ENCODE data around the gene C1S.
"Not testable (repeated sequence)": the region's sequence is repeated elsewhere in the genome, so short reads cannot be mapped to it uniquely, and the experiment has no call there.

Gene C1S

GRCh38 chr12:7031306-7031705 is 29.2 kb upstream of the C1S start:
- no peak for TF ChIP-seq JUND (IDR thresholded peaks at IDR 0.05; ENCODE audit: low read depth)
- no peak for DNase-seq (ENCODE audit: low read depth in 1 of 2, low spot score in 1 of 2)
- in situ Hi-C loops (cut with HindIII; ENCODE audit: low pct_unique_long_range_greater_than_20kb, low sequenced_read_pairs) = no loop called here

GRCh38 chr12:7032990-7033389 is 27.5 kb upstream of the C1S start:
- in situ Hi-C loops (cut with HindIII; ENCODE audit: low pct_unique_long_range_greater_than_20kb, low sequenced_read_pairs) = no loop called here
- DNase-seq (ENCODE audit: low read depth in 1 of 2, low spot score in 1 of 2) = no peak
- no peak for TF ChIP-seq JUND (IDR thresholded peaks at IDR 0.05; ENCODE audit: low read depth)

- no peak for TF ChIP-seq JUND (IDR thresholded peaks at IDR 0.05; ENCODE audit: low read depth)
- DNase-seq (ENCODE audit: low read depth in 1 of 2, low spot score in 1 of 2) = no peak
- in situ Hi-C loops (cut with HindIII; ENCODE audit: low pct_unique_long_range_greater_than_20kb, low sequenced_read_pairs) = no loop called here
These were observed 26.1 kb upstream of the C1S start for GRCh38 chr12:7034464-7034863.

GRCh38 chr12:7035463-7035862 is 25.1 kb upstream of the C1S start:
- TF ChIP-seq JUND (IDR thresholded peaks at IDR 0.05; ENCODE audit: low read depth) = no peak
- in situ Hi-C loops (cut with HindIII; ENCODE audit: low pct_unique_long_range_greater_than_20kb, low sequenced_read_pairs) = no loop called here
- no peak for DNase-seq (ENCODE audit: low read depth in 1 of 2, low spot score in 1 of 2)

GRCh38 chr12:7037411-7037810 is 23.1 kb upstream of the C1S start:
- DNase-seq (ENCODE audit: low read depth in 1 of 2, low spot score in 1 of 2); in situ Hi-C loops (cut with HindIII; ENCODE audit: low pct_unique_long_range_greater_than_20kb, low sequenced_read_pairs): not testable (repeated sequence)

- DNase-seq (ENCODE audit: low read depth in 1 of 2, low spot score in 1 of 2) = no peak
- no peak for TF ChIP-seq JUND (IDR thresholded peaks at IDR 0.05; ENCODE audit: low read depth)
- in situ Hi-C loops (cut with HindIII; ENCODE audit: low pct_unique_long_range_greater_than_20kb, low sequenced_read_pairs) = no loop called here
These were observed 21.9 kb upstream of the C1S start for GRCh38 chr12:7038591-7038990.

- no peak for TF ChIP-seq JUND (IDR thresholded peaks at IDR 0.05; ENCODE audit: low read depth)
- DNase-seq (ENCODE audit: low read depth in 1 of 2, low spot score in 1 of 2) = no peak
- in situ Hi-C loops (cut with HindIII; ENCODE audit: low pct_unique_long_range_greater_than_20kb, low sequenced_read_pairs) = no loop called here
These were observed 21.1 kb upstream of the C1S start for GRCh38 chr12:7039403-7039802.

GRCh38 chr12:7042842-7043241 is 17.7 kb upstream of the C1S start:
- peak; percentile 1 to 37 for DNase-seq (ENCODE audit: low read depth in 1 of 2, low spot score in 1 of 2)
- no peak for TF ChIP-seq JUND (IDR thresholded peaks at IDR 0.05; ENCODE audit: low read depth)
- in situ Hi-C loops (cut with HindIII; ENCODE audit: low pct_unique_long_range_greater_than_20kb, low sequenced_read_pairs) = no loop called here

- no peak for TF ChIP-seq JUND (IDR thresholded peaks at IDR 0.05; ENCODE audit: low read depth)
- in situ Hi-C loops (cut with HindIII; ENCODE audit: low pct_unique_long_range_greater_than_20kb, low sequenced_read_pairs) = no loop called here
- DNase-seq (ENCODE audit: low read depth in 1 of 2, low spot score in 1 of 2) = no peak
These were observed 14.6 kb upstream of the C1S start for GRCh38 chr12:7045913-7046312.

GRCh38 chr12:7046383-7047105 is 14.0 kb upstream of the C1S start:
- TF ChIP-seq JUND (IDR thresholded peaks at IDR 0.05; ENCODE audit: low read depth) = no peak
- DNase-seq (ENCODE audit: low read depth in 1 of 2, low spot score in 1 of 2) = no peak
- in situ Hi-C loops (cut with HindIII; ENCODE audit: low pct_unique_long_range_greater_than_20kb, low sequenced_read_pairs) = no loop called here

GRCh38 chr12:7047306-7047705 is 13.2 kb upstream of the C1S start:
- DNase-seq (ENCODE audit: low read depth in 1 of 2, low spot score in 1 of 2) = no peak

GRCh38 chr12:7049445-7049951 is 11.0 kb upstream of the C1S start:
- in situ Hi-C loops (cut with HindIII; ENCODE audit: low pct_unique_long_range_greater_than_20kb, low sequenced_read_pairs); DNase-seq (ENCODE audit: low read depth in 1 of 2, low spot score in 1 of 2): not testable (repeated sequence)

More at GRCh38 chr12:7047306-7047705, 13.2 kb upstream of the C1S start:
- TF ChIP-seq JUND (IDR thresholded peaks at IDR 0.05; ENCODE audit: low read depth) = no peak
- in situ Hi-C loops (cut with HindIII; ENCODE audit: low pct_unique_long_range_greater_than_20kb, low sequenced_read_pairs) = no loop called here

- in situ Hi-C loops (cut with HindIII; ENCODE audit: low pct_unique_long_range_greater_than_20kb, low sequenced_read_pairs); DNase-seq (ENCODE audit: low read depth in 1 of 2, low spot score in 1 of 2): not testable (repeated sequence)
These were observed 10.5 kb upstream of the C1S start for GRCh38 chr12:7049973-7050372.

- no peak for TF ChIP-seq JUND (IDR thresholded peaks at IDR 0.05; ENCODE audit: low read depth)
- in situ Hi-C loops (cut with HindIII; ENCODE audit: low pct_unique_long_range_greater_than_20kb, low sequenced_read_pairs) = no loop called here
- DNase-seq (ENCODE audit: low read depth in 1 of 2, low spot score in 1 of 2) = no peak
These were observed 5.6 kb upstream of the C1S start for GRCh38 chr12:7054925-7055324.

GRCh38 chr12:7055736-7056135 is 4.8 kb upstream of the C1S start:
- DNase-seq (ENCODE audit: low read depth in 1 of 2, low spot score in 1 of 2); in situ Hi-C loops (cut with HindIII; ENCODE audit: low pct_unique_long_range_greater_than_20kb, low sequenced_read_pairs): not testable (repeated sequence)
